GM21367 (cell line): Measurements from ENCODE around the gene ALG1.
"Not testable (repeated sequence)": the region's sequence is repeated elsewhere in the genome, so short reads cannot be mapped to it uniquely, and the experiment has no call there.

Experiments
- ATAC-seq: cut with Tn5 transposase; IDR thresholded peaks from one replicate; pipeline ENCODE4 v1.9.1; 2021; ENCODE audit not compliant: unreplicated experiment

The ALG1 gene

DNA sequence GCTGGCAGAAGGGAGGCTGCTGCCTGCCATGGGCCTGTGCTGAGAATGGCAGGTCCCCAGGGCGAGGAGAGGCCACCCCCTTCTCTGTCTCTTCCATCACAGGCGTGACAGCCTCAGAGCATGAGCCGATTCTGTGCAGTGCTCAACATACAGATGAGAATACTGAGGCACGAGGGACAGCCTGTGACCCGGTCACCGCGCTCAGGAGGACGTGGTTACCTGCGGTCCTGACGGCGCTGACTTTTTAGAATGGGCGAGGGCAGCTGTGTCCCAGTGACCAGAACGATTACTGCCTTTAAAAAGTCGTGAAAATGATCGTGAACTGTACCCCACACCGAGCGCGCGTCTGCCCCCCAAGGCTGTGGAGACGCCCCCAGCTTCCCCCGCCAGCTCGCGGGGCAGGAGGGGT lies 25.4 kb downstream of the ALG1 start:
- not testable (repeated sequence) for ATAC-seq

DNA sequence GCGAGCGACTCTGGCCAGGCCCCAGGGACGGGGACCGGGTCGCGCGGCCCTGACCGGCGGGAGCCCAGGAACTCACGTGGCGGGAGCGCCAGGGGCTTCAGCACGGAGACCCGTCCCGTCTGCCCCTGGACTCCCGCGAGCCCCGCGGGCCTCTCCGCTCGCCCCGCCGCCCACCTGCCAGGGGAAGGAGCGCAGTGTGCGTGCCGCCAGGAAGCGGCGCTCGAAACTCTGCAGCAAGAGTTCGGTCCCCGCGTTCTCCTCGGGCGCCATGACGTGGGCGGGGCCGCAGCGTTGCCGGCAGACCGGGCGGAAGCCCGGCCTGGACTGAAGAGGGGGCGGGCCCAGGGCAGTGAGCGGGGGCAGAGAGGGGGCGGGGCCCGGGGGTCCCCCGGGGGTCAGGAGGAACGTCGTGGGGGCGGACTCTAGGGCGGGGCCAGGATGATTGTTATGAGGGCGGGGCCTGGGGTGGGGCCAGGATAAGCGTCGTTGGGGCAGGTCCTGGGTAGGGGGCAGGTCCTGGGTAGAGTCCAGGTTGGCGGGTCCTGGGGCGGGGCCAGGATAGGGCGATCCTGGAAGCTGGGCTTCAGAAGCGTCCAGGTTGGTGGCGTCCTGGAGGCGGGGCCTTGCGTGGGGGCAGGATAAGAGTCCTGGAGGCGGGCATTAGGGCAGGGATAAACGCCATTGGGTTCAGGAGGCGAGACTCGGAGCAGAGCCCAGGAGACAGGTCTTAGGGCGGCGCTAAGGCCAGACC lies 26.0 kb downstream of the ALG1 start, which contains the start of gene EEF2KMT:
TSS of gene EEF2KMT (minus strand) at position 326 of the 751 bp plus-strand sequence. CDS start at position 270, 56 bp downstream.
- peak; percentile 87 for ATAC-seq

GRCh38 chr16:5098221-5099159 lies 26.8 kb downstream of the ALG1 start:
- ATAC-seq, result not testable (repeated sequence)

DNA sequence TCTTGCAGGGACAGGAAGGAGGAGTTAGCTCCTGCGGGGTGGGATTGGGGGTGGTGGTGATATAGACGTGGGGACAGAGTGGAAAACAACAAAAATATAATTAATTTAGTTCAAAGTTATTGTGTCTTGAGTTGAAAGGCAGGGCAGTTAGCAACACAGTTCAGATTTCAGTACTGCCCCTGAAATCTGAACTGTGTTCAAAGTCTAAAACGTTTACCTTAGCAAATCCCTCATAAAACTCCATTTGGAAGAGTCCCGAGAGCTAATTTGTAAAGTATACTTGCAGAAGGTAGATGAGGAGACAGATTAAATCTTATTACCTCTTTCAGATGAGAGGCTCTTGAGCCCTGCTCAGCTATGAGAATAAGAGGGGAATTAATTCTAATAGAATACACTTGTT lies 27.5 kb downstream of the ALG1 start:
- ATAC-seq, result not testable (repeated sequence)

- ATAC-seq, result not testable (repeated sequence)
These were observed 31.8 kb downstream of the ALG1 start for GRCh38 chr16:5103296-5104032.

- not testable (repeated sequence) for ATAC-seq
These were observed 33.4 kb downstream of the ALG1 start for GRCh38 chr16:5105039-5105438.

DNA sequence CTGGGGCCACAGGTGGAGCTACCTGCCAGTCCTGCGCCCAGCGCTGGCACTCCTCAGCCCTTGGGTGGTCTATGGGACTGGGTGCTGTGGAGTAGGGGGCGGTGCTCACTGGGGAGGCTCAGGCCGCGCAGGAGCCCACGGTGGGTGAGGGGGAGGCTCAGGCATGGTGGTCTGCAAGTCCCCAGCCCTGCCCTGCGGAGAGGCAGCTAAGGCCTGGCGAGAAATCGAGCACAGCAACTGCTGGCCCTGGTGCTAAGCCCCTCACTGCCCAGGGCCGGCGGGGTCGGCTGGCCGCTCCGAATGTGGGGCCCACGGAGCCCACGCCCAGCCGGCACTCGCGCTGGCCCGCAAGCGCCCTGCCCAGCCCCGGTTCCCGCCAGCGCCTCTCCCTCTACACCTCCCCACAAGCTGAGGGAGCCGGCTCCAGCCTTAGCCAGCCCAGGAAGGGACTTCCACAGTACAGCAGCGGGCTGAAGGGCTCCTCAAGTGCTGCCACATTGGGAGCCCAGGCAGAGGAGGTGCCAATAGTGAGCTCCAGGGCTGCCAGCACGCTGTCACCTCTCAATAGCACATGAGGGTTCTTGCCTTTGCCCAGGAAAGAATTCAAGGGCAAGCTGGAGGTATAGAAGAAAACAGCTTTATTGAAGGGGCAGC lies 37.0 kb downstream of the ALG1 start:
- no peak for ATAC-seq

DNA sequence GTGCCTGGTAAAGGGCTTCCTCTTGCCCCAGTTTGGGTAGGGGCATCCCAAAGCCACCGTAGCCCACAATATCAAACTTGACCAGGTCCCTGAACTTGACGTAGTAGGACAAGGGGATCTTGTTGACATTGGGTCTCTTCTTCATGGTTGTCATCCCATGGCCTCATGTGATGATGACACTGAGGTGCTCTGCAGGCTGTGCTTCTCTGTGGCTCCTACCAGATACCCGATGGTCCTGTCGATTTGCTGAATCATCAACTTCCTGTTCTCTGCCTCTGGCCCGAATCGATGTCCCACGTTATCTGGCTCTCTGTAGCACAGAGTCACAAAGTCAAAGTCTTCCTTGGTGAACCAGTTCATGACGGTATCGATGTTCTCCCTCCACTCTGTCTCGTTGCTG lies 39.3 kb downstream of the ALG1 start:
- ATAC-seq, result not testable (repeated sequence)

DNA sequence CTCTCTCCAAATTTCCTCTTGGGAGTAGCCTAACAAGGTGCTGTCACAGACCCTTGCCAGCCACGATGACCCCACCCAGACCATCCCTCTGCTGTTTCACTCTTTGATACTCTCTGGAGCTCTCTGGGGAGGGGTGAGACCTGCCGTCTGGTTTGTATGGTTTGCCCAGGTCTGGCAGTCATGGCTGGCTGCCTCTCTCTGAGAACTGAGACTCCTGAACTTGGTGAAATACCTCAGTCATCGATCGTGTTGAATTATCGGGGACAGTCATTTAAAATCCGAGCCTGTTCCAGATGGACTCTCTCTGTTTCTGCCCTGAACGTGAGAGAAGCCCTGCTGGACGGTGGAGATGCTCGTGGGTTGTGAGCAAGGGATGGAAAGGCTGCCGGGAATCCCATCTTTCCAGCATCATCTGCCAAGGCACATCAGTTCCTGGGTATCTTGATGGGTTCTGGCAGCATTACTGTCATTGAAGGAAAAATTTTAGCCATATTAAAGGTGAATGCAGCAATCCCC lies 45.2 kb downstream of the ALG1 start:
- not testable (repeated sequence) for ATAC-seq

DNA sequence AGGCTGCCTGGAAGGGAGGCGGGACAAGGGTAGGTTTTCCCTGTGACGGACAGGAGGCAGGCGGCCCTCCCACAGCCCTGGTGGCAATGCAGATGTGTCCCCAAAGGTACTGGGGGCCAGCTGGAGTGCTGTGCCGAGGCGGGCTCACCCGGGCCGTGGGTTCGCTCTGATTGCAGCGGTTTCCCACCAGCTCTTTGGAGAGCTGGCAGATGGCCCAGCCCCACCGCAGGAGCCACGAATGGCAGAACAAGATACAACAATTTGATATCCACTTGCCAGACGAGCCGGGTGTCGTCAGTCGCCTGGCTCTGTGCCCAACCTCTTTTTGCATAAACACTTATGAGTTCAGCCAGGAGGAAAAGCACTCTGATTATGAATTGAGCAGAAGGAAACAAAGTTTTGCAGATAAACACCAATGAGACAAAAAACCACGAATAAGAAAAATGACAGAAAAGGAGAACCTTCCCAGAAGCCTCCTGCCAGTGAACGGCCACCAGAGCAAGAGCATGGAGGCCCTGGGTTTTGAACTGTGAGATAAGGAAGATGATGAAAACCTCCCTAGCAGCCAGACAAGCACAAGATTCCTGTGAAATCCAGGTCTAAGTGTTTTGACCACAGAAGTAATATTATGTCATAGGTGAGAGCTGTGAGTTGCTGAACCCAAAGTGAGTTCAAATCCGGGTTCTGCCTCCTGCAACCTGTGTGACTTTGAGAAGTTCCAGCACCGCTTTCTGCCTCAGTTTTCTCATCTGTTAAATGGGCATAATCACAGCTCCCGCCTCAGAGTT lies 45.9 kb downstream of the ALG1 start:
- ATAC-seq, result not testable (repeated sequence)

DNA sequence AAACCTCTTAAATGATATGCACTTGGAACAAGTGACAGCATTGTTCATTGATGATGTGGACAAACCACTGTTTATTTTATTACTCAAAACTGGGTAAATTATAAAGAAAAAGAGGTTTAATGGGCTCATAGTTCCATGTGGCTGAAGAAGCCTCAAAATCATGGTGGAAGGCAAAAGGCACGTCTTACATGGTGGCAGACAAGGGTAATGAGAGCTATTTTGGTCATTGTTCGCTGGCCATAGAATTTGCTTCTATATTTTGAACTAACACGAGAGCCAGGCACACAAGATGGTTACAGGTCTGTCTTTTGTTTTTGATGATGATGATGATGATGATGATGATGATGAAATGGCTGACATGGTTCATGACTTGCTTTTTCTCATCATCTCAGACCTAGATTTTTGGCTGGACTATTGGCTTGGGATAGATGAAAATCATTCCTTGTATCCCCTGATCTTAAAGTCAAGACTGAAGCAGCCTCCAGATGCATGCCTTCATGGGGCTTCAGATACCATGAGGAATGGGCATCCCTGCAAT lies 59.9 kb downstream of the ALG1 start:
- ATAC-seq, result not testable (repeated sequence)

DNA sequence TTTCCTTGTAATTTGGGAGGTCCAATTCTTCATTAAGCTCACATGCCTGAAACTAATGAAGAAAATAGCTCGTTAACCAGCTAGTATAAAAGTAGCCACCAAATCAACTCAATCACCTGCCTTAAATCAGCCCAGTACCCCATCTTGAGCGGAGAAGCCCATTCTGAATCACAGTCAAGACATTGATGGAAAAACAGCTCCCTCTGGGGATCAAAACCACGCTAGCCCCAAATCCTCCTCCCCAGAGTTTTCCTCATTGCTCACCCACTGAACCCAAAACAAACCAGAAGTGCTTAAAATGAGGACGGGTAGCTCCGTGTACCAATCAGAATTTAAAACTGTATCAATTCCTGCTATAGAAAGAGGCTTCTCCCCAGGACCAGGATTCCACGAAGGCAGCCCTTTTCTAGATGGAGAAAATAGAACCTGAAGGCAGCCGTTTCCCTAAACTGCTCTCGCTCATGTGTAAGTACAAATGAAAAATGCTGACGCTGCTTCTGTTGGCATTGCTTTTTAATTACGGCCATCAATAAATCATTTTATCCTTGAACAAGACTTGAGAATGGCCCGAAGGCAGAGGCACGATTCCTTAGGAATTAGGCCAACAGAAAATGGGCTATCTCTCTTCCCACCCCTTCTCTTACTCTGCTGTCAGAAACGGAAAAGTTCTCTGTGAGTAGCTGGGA lies 61.4 kb downstream of the ALG1 start:
- not testable (repeated sequence) for ATAC-seq

DNA sequence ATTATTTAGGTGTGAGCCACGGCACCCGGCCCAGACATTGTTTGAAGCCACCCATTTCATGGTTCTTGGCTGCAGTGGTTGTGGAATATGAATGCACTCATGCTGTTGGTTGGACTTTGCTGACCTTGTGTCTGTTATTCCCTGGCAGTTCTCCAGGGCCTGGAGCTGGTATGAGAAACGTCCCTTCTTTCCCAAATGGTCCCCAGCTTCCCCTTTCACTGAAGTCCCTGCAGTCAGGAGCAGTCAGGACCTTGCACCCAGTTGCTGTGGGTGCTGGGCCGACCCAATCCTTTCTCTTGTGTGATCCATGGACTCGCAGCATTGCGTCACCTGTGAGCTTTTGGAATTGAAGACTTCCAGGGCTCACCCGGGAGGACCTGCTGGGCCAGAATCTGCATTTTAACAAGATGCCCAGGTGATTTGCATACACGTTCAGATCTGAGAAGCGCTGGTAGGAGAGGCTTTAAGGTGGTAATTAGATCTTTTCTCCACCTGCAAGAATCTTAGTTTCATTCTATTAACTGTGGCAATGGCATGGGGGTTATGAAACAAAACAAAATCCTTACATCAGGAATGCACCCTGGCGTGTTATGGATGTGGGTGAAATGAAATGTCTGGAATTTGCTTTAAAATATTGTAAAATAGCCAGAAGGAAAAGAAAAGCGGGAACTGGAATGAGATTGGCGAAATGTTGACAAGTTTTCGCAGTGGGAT lies 63.3 kb downstream of the ALG1 start:
- not testable (repeated sequence) for ATAC-seq
